Pulmonary artery endothelial cell (primary cell): ENCODE results near the gene BEGAIN. TPM values are rescaled to one million over a fixed set of nuclear protein-coding genes. Genes with fewer than 3 reads are reported as not detected.

Source experiments
- DNase-seq: peaks from one replicate; pipeline ENCODE4 v3.0.0-alpha.2; 2011; ENCODE audit warnings: low read depth, low spot score
- total RNA-seq: library from RNA; depleted of rRNA; stranded (reverse); fragments of >200 nt; gene quantifications from 2 replicates; pipeline ENCODE4 v1.2.3, GENCODE V29; 2014

The BEGAIN gene
- total RNA-seq, 1 donor from 2014 or later = 0.13 TPM

GRCh38 chr14:100554696-100555320 lies 32.4 kb downstream of the BEGAIN start:
- DNase-seq = no peak

GRCh38 chr14:100554082-100554677 lies 33.0 kb downstream of the BEGAIN start:
- DNase-seq = no peak

GRCh38 chr14:100553471-100553870 lies 33.7 kb downstream of the BEGAIN start:
- no peak for DNase-seq

GRCh38 chr14:100552524-100553125 lies 34.6 kb downstream of the BEGAIN start:
- no peak for DNase-seq

- DNase-seq = no peak
Observed at GRCh38 chr14:100551056-100551455, 36.2 kb downstream of the BEGAIN start.

- DNase-seq = no peak
Observed at GRCh38 chr14:100549834-100550625, 37.2 kb downstream of the BEGAIN start.

GRCh38 chr14:100548939-100549338 lies 38.3 kb downstream of the BEGAIN start:
- DNase-seq = no peak

GRCh38 chr14:100548295-100548655 lies 38.9 kb downstream of the BEGAIN start:
- no peak for DNase-seq

- DNase-seq = peak; percentile 29
Observed at GRCh38 chr14:100547633-100548294, 39.5 kb downstream of the BEGAIN start.

- DNase-seq = no peak
Observed at GRCh38 chr14:100546051-100546443, 41.2 kb downstream of the BEGAIN start.

- DNase-seq = no peak
Observed at GRCh38 chr14:100545359-100545758, 41.9 kb downstream of the BEGAIN start.

- DNase-seq = no peak
Observed at GRCh38 chr14:100544506-100545141, 42.6 kb downstream of the BEGAIN start.

- no peak for DNase-seq
Observed at GRCh38 chr14:100543471-100544455, 43.5 kb downstream of the BEGAIN start.

- DNase-seq = no peak
Observed at GRCh38 chr14:100542619-100543205, 44.5 kb downstream of the BEGAIN start.

- no peak for DNase-seq
Observed at GRCh38 chr14:100541621-100542560, 45.3 kb downstream of the BEGAIN start.

- no peak for DNase-seq
Observed at GRCh38 chr14:100540926-100541620, 46.1 kb downstream of the BEGAIN start.

- DNase-seq = no peak
Observed at GRCh38 chr14:100540141-100540925, 46.9 kb downstream of the BEGAIN start.
